ENCODE results near the gene NEK4.

Gene NEK4

DNA sequence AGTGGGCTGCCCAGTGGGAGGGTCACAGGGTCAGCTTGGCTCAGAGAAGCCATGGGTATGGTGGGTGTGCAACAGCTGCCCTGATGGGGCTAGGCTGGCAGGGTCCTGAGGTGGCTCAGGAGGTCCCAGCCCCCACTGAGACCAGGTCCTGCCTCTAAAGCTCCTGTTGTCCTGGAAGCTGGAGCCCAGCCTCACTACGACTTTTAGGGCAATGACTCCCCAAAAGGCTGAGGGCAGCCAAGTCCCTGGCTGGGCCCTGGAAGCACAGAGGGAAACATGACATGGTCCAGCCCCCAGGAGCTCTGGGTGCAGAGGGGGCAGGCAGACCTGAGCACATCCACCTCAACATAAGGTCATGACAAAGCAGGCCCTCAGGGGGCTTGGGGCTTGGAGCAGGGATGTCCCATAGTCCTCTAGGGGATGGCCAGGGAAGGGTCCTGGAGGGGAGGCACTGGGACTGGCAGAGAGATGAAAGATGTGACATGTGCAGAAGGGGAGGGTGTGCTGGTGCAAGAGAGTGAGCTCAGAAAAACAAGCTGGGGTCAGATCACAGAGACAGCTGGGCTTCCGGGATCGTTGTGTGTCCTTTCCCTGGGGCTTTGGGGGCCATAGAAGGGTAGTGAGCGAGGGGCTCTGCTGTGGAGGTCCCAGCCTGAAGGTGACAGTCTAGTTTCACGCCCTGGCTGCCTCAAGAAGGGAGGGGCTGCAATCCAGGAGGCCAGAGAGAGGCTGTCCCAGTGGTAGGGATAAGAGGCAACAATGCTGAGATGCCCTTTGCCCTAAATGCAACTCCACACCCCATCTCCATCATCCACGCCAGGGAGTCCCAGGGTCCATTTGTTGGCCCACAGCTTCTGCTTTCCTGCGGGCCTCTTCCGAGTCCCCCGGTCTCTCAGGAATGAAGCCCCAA lies 23.2 kb upstream of the NEK4 start:
- DNase-seq (ENCODE audit: low read depth in 4 of 4, low spot score in 1 of 4): no peak

DNA sequence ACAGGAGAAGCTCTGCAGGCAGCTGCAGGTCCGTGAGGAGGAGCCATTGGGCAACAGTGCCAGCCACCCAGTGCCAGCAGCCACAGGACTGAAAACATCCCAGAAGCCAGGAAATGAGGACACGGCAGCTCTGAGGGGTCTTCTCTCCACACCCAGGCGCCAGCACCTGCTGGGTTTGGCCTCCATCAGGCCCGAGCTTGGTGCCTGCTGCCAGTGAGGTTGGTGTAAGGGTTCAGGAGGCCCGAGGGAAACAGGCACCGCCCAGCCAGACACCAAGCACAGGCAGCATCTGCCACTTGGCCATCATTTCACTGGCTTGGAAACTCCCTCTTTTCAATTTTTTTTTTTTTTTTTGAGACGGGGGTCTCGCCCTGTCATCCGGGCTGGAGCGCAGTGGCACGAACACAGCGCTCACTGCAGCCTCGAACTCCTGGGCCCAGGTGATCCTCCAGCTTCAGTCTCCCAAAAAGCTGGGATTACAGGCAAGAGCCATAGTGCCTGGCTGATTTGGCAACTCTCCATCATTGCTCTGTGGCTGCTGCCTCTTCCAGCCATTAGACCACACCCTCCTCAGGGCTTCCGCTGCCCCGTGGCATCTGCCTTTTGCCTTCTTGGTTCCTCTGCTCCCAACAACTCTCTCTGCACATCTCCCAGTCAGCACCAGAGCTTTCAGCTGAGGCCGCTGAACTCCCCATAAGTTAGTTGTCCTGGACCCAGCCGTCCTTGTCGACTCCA lies 22.4 kb upstream of the NEK4 start:
- DNase-seq (ENCODE audit: low read depth in 4 of 4, low spot score in 1 of 4): no peak

DNA sequence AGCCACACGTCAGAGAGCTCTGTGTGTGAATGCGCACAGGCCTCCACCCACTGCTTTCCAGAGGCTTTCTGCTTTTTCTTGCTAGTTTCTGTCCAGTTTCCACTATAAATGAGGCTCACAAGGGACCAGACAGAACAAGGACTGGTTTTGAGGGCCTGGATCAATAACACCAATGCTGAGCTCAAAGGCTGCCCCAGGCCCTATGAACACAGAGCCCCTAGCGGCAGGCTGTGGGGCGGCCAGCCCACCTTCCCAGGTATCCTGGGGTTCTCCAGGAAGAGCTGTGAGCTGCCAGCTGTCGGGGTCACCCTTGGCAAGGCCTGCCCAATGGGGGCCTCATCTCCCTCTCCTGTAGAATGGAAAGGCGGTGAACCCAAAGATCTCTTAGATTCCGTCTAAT lies 21.7 kb upstream of the NEK4 start:
- no peak for DNase-seq (ENCODE audit: low read depth in 4 of 4, low spot score in 1 of 4)

DNA sequence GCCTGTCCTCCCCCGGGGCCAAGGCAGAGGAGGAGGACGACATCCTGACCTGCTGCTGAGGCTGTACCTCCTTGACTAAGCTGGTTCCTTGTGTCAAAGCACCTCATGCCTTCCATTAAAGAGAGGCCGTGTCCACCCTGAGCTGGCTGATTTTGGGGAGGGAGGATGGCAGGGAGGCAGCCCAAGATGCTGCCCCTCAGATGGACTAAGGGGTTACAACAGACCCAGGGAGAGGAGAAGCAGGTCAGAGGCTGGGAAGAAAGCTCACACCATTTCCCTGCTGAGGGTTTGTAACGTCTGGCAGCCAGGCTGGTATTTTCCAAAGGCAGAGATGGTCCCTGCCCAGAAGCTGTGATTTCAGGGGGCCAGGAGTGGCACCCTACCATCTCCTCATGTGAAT lies 21.2 kb upstream of the NEK4 start:
- DNase-seq (ENCODE audit: low read depth in 4 of 4, low spot score in 1 of 4): no peak

DNA sequence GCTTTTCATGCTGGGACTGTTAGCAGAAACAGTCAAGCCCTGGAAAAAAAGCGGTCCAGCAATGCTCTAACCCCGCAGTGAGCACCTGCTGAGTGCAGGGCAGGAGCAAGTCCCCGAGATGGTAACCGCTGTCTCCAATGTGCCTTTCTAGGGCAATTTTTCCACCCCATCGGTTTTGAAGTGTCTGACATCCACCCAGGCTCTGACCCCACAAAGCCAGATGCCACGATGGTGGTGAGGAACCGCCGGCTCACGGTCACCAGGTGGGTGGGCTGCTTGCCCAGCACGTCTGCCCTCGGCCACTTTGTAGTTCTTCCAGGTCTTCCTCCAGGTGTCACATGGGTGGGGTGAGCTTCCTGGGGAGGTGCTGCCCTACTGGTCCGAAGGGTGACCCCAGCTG lies 20.6 kb upstream of the NEK4 start:
- no peak for DNase-seq (ENCODE audit: low read depth in 4 of 4, low spot score in 1 of 4)

DNA sequence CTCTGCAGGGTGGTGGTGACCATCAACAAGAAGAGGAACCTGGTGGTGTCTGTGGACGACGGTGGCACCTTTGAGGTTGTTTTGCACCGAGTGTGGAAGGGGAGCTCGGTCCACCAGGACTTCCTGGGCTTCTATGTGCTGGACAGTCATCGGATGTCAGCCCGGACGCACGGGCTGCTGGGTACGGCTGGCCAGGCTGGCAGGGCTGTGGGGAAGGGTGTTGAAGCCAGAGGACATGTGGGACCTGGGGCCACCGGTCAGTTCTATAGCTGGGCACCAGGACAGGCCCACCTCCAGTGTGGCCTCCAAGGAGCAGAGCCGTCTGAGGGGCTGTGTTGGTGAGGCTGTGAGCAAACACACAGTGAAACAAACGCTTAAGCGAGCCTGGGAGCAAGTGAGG lies 20.0 kb upstream of the NEK4 start:
- DNase-seq (ENCODE audit: low read depth in 4 of 4, low spot score in 1 of 4): no peak

DNA sequence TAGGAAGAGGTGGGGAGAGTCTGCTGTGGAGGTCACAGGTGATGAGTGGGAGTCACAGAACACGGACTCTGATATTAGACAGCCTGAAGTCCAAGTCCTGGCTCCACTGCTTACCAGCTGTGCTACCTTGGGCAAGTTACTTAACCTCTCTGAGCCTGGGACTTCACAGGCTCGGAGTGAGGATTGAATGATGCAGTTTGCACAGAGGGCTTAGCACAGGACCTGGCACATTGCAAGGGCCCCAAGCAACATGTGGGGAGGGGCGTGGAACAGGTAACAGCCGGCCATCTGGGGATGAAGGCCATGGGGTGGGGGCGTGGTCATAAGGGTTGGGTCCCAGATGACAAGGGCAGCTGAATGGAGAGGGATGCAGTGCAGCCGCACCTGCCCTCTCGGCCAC lies 19.6 kb upstream of the NEK4 start:
- DNase-seq (ENCODE audit: low read depth in 4 of 4, low spot score in 1 of 4): no peak

DNA sequence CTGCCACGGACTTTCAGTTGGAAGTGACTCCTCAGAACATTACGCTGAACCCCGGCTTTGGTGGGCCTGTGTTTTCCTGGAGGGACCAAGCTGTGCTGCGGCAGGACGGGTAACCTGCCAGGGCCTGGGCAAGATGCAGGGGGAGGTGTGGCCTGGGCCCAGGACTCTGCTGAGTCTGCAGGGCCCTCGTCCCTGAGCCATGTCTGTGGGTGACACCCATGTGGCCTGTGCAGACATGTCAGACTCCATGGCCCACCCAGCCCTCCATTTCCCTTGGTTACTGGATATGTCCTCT lies 19.0 kb upstream of the NEK4 start:
- DNase-seq (ENCODE audit: low read depth in 4 of 4, low spot score in 1 of 4): no peak

DNA sequence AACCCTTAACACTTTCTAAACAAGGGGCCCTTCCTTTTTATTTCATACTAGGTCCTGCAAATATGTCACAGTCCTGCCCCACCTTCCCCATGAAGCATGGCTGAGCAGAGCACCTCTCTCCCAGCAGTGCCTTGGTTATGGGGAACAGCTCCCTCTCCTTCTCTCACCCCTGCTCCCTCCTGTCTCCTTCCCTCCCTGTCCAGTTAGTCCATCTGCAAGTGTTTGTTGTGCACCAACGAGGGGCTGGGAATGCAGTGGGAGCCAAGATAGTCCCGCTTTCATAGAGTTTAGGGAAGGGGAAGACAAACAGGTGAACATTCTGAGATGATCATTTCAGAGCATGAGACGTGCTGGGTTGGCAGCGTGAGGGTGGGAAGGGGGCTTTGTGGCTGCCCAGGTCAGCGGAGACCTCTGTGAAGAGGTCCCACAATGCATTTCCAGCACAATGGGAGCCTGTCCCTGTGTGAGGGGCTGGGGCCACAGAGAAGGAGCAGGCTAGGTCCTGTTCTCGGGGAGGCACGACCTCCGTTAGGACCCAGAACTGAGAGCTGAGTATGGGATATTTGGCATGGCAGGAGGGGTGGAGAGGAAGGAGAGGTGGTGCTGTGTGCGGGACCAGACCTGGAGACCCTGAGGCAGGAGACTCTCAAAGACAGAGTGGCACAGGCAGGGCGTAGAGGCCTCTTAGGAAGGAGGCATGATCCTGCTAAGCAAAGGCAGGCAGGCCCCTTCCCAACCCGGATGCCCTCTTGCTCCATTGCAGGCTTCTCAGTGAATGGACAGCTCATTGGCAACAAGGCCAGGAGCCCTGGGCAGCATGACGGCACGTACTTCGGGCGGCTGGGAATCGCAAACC lies 18.4 kb upstream of the NEK4 start:
- no peak for DNase-seq (ENCODE audit: low read depth in 4 of 4, low spot score in 1 of 4)

DNA sequence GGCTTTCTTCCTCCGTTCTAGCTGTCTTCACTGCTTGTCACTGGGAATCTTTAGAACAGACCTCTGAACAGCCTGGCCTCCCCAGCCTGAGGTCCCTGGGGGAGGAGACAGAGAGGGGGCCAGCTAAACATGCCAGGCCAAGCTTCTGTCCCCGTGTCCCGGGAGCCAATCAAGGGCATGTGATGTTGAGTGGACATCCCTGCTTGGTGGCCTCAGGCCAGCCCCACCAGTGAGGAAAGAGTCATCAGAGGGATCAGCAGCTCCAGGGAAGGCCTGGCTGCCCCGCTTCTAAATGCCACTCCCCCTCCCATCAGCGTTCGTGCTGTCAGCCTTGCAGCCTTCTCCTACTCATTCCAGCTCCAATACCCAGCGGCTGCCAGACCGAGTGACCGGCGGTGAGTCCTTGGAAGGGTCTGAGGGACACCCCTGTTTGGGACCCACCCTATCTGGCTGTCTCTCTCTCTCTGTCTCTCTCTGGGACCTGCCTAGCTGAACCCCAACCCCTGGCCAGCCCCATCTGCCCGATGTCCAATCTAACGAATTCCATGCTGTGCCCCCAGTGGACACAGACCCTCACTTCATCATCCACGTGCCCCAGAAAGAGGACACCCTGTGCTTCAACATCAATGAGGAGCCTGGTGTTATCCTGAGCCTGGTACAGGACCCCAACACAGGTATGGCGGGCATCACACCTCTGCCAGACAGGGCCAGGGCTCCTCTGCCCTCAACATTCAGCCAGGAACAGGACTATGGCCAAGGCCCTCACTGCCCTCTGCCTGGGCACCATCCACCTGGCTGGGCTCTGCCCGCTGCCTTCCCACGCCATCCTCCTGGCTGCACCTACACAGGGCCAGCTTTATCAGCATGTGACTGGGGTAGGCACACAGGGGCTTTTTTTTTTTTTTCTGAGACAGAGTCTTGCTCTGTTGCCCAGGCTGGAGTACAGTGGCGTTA lies 17.2 kb upstream of the NEK4 start:
- no peak for DNase-seq (ENCODE audit: low read depth in 4 of 4, low spot score in 1 of 4)

DNA sequence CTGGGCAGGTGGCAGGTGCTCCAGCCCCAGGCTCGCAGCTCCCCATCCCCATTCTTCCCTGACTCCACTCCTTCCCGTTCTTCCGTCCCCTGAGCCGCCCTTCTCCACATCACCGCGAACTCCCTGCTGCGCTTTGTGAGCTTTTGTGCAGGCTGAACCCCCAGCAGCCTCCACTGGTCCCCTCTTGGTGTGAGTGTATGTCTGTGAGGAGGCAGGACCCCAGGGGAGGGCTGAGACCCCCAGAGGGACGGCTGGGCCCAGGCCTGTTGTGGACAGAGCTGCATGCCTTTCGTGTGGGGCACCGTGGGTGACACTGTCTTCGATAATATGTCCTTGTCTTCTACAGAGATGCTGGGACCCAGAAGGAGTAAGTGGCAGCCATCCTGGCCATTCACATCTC lies 16.5 kb upstream of the NEK4 start:
- DNase-seq (ENCODE audit: low read depth in 4 of 4, low spot score in 1 of 4): no peak

DNA sequence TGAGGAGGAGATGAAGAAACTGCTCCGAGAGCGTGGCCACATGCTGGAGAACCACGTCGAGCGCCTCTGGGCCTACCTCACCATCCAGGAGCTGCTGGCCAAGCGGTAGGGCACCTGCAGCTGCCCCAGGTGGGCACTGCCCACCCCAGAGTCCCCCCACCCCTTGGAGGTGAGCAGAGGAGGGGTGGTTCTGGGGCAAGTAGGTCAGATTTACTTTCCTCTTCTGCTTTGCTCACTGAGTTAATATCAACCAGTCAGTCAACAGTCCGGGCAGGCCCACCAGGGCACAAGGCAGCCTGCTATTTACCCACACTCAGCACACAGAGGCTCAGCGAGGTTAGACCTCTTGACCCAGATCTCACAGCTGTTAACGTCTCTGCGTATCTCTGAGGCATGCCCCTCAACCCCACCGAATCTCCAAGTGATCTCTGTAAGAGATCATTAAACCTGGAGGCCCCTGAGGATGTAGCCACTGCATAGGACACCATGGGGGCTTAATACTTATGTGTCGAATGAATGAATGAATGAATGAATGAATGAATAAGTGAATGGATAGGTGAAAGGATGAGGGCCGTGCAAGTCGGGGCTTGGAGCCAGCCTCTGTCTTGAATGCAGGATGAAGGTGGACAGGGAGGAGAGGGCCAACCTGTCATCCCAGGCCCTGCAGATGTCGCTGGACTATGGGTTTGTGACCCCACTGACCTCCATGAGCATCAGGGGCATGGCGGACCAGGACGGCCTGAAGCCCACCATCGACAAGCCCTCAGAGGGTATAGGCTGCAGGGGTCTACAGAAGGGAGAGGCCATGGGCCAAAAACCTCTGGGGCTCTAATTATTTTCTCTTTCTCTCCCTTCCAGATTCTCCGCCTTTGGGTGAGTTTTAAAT lies 15.8 kb upstream of the NEK4 start:
- DNase-seq (ENCODE audit: low read depth in 4 of 4, low spot score in 1 of 4): no peak

DNA sequence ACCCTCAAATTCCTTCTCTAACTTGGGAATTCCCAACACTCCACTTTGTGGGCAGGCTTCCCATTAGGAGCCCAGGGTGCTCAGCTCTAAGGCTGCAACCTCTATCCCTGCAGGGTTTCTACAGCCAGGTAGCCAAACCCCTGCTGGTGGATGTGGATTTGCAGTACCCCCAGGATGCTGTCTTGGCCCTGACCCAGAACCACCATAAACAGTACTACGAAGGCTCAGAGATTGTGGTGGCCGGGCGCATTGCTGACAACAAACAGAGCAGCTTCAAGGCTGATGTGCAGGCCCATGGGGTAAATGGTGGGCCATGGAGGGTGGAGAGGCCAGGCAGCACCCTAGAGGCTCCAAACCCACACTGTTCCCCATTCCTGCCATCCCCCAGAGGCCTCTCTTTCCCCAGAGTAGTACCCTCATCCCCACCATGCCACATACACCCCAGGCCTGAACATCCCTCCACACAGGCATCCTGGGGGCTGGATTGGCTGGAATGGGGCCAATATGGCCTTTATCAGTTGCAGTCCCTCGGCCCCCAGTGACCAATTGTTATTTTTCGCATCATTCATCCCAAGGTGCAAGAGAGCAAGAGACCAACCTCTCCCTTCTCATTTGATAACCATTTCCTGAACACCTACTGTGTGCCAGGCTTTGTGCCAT lies 14.3 kb upstream of the NEK4 start:
- DNase-seq (ENCODE audit: low read depth in 4 of 4, low spot score in 1 of 4): no peak

DNA sequence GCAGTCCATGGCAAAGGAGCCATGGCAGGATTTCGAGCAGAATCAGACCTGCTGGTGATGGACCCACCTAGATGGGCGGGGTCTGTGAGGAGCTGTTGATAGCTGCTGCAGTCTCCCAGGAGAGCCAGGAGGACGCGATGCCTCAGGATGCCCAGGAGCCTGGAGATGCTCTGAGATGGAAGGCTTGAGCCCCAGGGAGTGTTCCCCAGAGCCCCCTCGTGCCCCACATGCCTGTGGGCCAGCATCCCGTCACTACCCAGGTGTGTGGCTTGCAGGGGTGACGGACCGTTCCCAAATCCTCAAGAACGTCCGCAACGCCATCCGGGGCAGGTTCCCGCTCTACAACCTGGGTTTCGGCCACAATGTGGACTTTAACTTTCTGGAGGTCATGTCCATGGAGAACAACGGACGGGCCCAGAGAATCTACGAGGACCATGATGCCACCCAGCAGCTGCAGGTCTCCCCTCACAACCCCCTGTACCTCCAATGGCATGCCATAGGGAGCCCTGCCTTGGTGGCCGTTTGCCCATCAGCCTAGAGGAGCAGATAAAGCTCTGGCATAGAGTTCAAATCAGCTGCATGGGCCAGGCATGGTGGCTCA lies 13.4 kb upstream of the NEK4 start:
- DNase-seq (ENCODE audit: low read depth in 4 of 4, low spot score in 1 of 4): no peak

DNA sequence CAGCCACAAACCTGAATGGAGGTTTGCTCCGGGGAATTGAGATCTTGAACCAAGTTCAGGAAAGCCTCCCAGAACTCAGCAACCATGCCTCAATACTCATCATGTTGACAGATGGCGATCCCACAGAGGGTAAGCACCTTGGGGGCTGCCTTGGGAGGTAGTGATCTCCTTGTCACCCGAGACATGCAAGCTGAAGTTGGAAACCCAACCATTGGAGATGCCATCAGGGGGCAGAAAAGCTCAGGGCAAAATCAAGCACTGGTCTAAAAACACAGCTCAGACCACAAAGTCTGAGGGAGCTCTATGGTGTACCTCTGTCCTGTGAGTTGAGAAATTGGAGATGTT lies 12.4 kb upstream of the NEK4 start:
- DNase-seq (ENCODE audit: low read depth in 4 of 4, low spot score in 1 of 4): no peak

DNA sequence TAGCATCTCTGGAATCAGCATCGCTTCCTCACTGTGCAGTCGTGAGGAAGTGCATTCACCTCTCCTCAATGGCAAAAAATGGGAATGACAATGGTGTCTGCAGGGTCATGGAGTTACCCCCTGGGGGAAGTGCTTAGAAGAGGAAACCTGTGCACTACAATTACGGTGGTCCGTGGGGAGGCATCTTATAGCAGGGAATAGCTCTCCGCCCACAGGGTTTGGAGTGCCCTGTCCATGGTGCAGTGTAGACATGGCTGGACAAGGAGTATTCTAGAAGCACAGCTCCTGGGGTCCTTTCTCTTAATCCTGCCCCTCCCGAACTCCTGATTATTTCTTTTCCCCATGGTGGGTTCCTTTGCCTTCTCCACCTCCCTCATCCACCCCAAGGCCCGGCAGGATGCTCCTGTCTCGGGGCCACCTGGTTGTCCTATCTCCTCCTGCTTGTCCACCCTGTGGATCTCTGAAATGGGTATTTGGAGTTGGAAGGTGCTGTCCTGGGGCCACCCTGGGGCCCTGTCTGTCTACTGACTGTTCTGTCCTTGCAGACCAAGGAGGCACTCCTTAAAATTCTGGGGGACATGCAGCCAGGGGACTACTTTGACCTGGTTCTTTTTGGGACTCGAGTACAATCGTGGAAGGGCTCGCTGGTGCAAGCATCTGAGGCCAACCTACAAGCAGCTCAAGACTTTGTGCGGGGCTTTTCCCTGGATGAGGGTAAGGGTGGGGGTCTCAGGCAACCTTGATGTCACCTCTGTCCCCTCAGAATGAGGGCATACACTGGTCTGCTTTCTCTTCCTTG lies 11.9 kb upstream of the NEK4 start:
- no peak for DNase-seq (ENCODE audit: low read depth in 4 of 4, low spot score in 1 of 4)

DNA sequence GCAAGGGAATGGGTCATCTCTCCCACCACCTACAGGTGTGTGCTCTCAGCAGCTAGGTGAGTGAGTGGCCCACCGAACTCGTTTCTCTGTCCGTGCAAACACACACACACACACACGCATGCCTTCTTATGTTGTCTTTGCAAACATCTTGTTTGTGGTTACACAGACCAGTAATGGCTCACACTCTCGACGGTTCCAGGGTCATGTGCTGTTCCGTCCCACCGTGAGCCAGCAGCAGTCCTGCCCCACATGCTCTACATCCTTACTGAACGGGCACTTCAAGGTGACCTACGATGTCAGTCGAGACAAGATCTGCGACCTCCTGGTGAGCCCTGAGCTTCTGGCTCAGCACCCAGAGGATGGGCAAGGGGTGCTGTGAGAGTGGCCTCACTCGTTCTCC lies 11.0 kb upstream of the NEK4 start:
- no peak for DNase-seq (ENCODE audit: low read depth in 4 of 4, low spot score in 1 of 4)

All from stimulated activated CD4-positive, alpha-beta T cell treated with anti-CD3 and anti-CD28 coated beads, Interleukin-1b, Interleukin-23, amount 100 ng/mL, for 24 hours (primary cell).